Measurements from ENCODE around the gene GNL3.

GNL3 gene

GRCh38 chr3:52697632-52697965 is 11.8 kb downstream of the GNL3 start:
- no peak overlapping the region for H3K4me3 ChIP-seq (ENCODE audit: insufficient read depth in 1 of 2, low read depth in 1 of 2, low read length in 2 of 2)
- H3K27ac ChIP-seq (ENCODE audit: low read length, poor library complexity, severe bottlenecking): peak overlapping the region; percentile 10
- no peaks in the 10 kb centered on the region for H3K27me3 ChIP-seq (ENCODE audit: control insufficient read depth in 1 of 2, insufficient read depth in 1 of 2, low read length in 2 of 2)
- H3K4me2 ChIP-seq (ENCODE audit: low read length, poor library complexity, severe bottlenecking): no peak overlapping the region
- no peak overlapping the region for H4K91ac ChIP-seq (ENCODE audit: low read length)
- DNase-seq: no peak
- H2AFZ ChIP-seq (ENCODE audit: low read depth, low read length): no peak overlapping the region
- peaks cover 3% of the 10 kb centered on the region for H3K4me1 ChIP-seq (ENCODE audit: control insufficient read depth, insufficient read depth, low read depth, low read length)
- no peak overlapping the region for H2BK12ac ChIP-seq (ENCODE audit: low read length in 2 of 2)
- H3K18ac ChIP-seq (ENCODE audit: low read depth in 1 of 2, low read length in 2 of 2): no peak overlapping the region
- H3K14ac ChIP-seq (ENCODE audit: low read length in 2 of 2): no peak overlapping the region
- H3K4ac ChIP-seq (ENCODE audit: low read depth in 1 of 2, low read length in 2 of 2): no peak overlapping the region
- no peak overlapping the region for H2BK15ac ChIP-seq (ENCODE audit: low read depth, poor library complexity, severe bottlenecking)
- H2AK5ac ChIP-seq (ENCODE audit: low read length, severe bottlenecking): no peak overlapping the region
- no peak overlapping the region for H2BK5ac ChIP-seq (ENCODE audit: low read depth, low read length, poor library complexity, severe bottlenecking)
- H3K9ac ChIP-seq (ENCODE audit: low read length): peak overlapping the region; percentile 47
- H3K36me3 ChIP-seq (ENCODE audit: control insufficient read depth in 1 of 2, insufficient read depth in 2 of 2, low read depth in 1 of 2, low read length in 2 of 2): peaks cover 9 to 78% of the 10 kb centered on the region in 2 experiments
- H4K8ac ChIP-seq (ENCODE audit: low read length): peak overlapping the region; percentile 2
- no peak overlapping the region for H2BK120ac ChIP-seq (ENCODE audit: low read depth, low read length)
- no peaks in the 10 kb centered on the region for H3K9me3 ChIP-seq (ENCODE audit: control insufficient read depth, low read length)
- no peak overlapping the region for H3K23ac ChIP-seq (ENCODE audit: low read length in 2 of 2)
- WGBS: 98% methylated on average over 2 of the region's 4 CpGs
- peaks cover 12% of the 10 kb centered on the region for H3K79me1 ChIP-seq (replicated peaks; ENCODE audit: low read length, poor library complexity, severe bottlenecking)

GRCh38 chr3:52703341-52703740 is 17.5 kb downstream of the GNL3 start:
- peaks cover 0 to 30% of the 10 kb centered on the region in 2 experiments for H3K36me3 ChIP-seq (ENCODE audit: control insufficient read depth in 1 of 2, insufficient read depth in 2 of 2, low read depth in 1 of 2, low read length in 2 of 2)
- H3K23ac ChIP-seq (ENCODE audit: low read length in 2 of 2): no peak overlapping the region
- no peak overlapping the region for H2BK120ac ChIP-seq (ENCODE audit: low read depth, low read length)
- H2AK5ac ChIP-seq (ENCODE audit: low read length, severe bottlenecking): no peak overlapping the region
- H4K8ac ChIP-seq (ENCODE audit: low read length): no peak overlapping the region
- no peak overlapping the region for H4K91ac ChIP-seq (ENCODE audit: low read length)
- no peak overlapping the region for H3K4me2 ChIP-seq (ENCODE audit: low read length, poor library complexity, severe bottlenecking)
- peak overlapping the region in 1 of 2 experiments; percentile 95 for H3K4me3 ChIP-seq (ENCODE audit: insufficient read depth in 1 of 2, low read depth in 1 of 2, low read length in 2 of 2)
- peak overlapping the region in 1 of 2 experiments; percentile 38 for H3K4ac ChIP-seq (ENCODE audit: low read depth in 1 of 2, low read length in 2 of 2)
- no peak overlapping the region for H3K27ac ChIP-seq (ENCODE audit: low read length, poor library complexity, severe bottlenecking)
- H3K27me3 ChIP-seq (ENCODE audit: control insufficient read depth in 1 of 2, insufficient read depth in 1 of 2, low read length in 2 of 2): no peaks in the 10 kb centered on the region
- no peaks in the 10 kb centered on the region for H3K9me3 ChIP-seq (ENCODE audit: control insufficient read depth, low read length)
- H2BK5ac ChIP-seq (ENCODE audit: low read depth, low read length, poor library complexity, severe bottlenecking): no peak overlapping the region
- peak overlapping the region; percentile 97 for H3K9ac ChIP-seq (ENCODE audit: low read length)
- peaks cover 5% of the 10 kb centered on the region for H3K79me1 ChIP-seq (replicated peaks; ENCODE audit: low read length, poor library complexity, severe bottlenecking)
- no peak overlapping the region for H3K18ac ChIP-seq (ENCODE audit: low read depth in 1 of 2, low read length in 2 of 2)
- no peak overlapping the region for H2BK15ac ChIP-seq (ENCODE audit: low read depth, poor library complexity, severe bottlenecking)
- 90% methylated on average over 2 of the region's 7 CpGs for WGBS
- H2AFZ ChIP-seq (ENCODE audit: low read depth, low read length): no peak overlapping the region
- H3K14ac ChIP-seq (ENCODE audit: low read length in 2 of 2): no peak overlapping the region
- no peak overlapping the region for H2BK12ac ChIP-seq (ENCODE audit: low read length in 2 of 2)
- H3K4me1 ChIP-seq (ENCODE audit: control insufficient read depth, insufficient read depth, low read depth, low read length): peaks cover 9% of the 10 kb centered on the region
- DNase-seq: no peak

GRCh38 chr3:52704611-52705437 is 19.0 kb downstream of the GNL3 start:
- Histone ChIP-seq H3K4me1 (ENCODE audit: control insufficient read depth, insufficient read depth, low read depth, low read length) (peaks cover 9% of the 10 kb centered on the region), H2AFZ (ENCODE audit: low read depth, low read length) (peak overlapping the region; percentile 99), H4K91ac (ENCODE audit: low read length) (peak overlapping the region; percentile 99), H3K79me1 (replicated peaks; ENCODE audit: low read length, poor library complexity, severe bottlenecking) (peaks cover 6% of the 10 kb centered on the region), H3K4ac (ENCODE audit: low read depth in 1 of 2, low read length in 2 of 2) (peak overlapping the region; percentile 81 to 92), H3K27me3 (ENCODE audit: control insufficient read depth in 1 of 2, insufficient read depth in 1 of 2, low read length in 2 of 2) (no peaks in the 10 kb centered on the region), H2AK5ac (ENCODE audit: low read length, severe bottlenecking) (peak overlapping the region; percentile 68), H3K4me2 (ENCODE audit: low read length, poor library complexity, severe bottlenecking) (peak overlapping the region; percentile 66), H3K9me3 (ENCODE audit: control insufficient read depth, low read length) (no peaks in the 10 kb centered on the region), H2BK120ac (ENCODE audit: low read depth, low read length) (peak overlapping the region; percentile 92), H3K23ac (ENCODE audit: low read length in 2 of 2) (no peak overlapping the region), H2BK15ac (ENCODE audit: low read depth, poor library complexity, severe bottlenecking) (peak overlapping the region; percentile 97), H3K18ac (ENCODE audit: low read depth in 1 of 2, low read length in 2 of 2) (peak overlapping the region; percentile 96 to 98), H2BK12ac (ENCODE audit: low read length in 2 of 2) (peak overlapping the region in 1 of 2 experiments; percentile 38), H3K14ac (ENCODE audit: low read length in 2 of 2) (peak overlapping the region; percentile 2 to 76), H2BK5ac (ENCODE audit: low read depth, low read length, poor library complexity, severe bottlenecking) (peak overlapping the region; percentile 96), H3K36me3 (ENCODE audit: control insufficient read depth in 1 of 2, insufficient read depth in 2 of 2, low read depth in 1 of 2, low read length in 2 of 2) (peaks cover 0 to 34% of the 10 kb centered on the region in 2 experiments), H4K8ac (ENCODE audit: low read length) (peak overlapping the region; percentile 99), H3K27ac (ENCODE audit: low read length, poor library complexity, severe bottlenecking) (peak overlapping the region; percentile 80), H3K4me3 (ENCODE audit: insufficient read depth in 1 of 2, low read depth in 1 of 2, low read length in 2 of 2) (peak overlapping the region; percentile 82 to 95), H3K9ac (ENCODE audit: low read length) (peak overlapping the region; percentile 97)
- WGBS: 5% methylated on average over 22 of the region's 22 CpGs
- DNase-seq: peak; percentile 74

- peak overlapping the region; percentile 99 for H4K91ac ChIP-seq (ENCODE audit: low read length)
- H3K4me1 ChIP-seq (ENCODE audit: control insufficient read depth, insufficient read depth, low read depth, low read length): peaks cover 9% of the 10 kb centered on the region
These were observed 19.5 kb downstream of the GNL3 start for GRCh38 chr3:52705438-52705687.

More at GRCh38 chr3:52705438-52705687, 19.5 kb downstream of the GNL3 start:
- Histone ChIP-seq H3K9me3 (ENCODE audit: control insufficient read depth, low read length) (no peaks in the 10 kb centered on the region), H2BK5ac (ENCODE audit: low read depth, low read length, poor library complexity, severe bottlenecking) (peak overlapping the region; percentile 96), H4K8ac (ENCODE audit: low read length) (peak overlapping the region; percentile 99), H2BK12ac (ENCODE audit: low read length in 2 of 2) (no peak overlapping the region), H3K79me1 (replicated peaks; ENCODE audit: low read length, poor library complexity, severe bottlenecking) (peaks cover 4% of the 10 kb centered on the region), H3K4ac (ENCODE audit: low read depth in 1 of 2, low read length in 2 of 2) (peak overlapping the region; percentile 81 to 92), H3K36me3 (ENCODE audit: control insufficient read depth in 1 of 2, insufficient read depth in 2 of 2, low read depth in 1 of 2, low read length in 2 of 2) (peaks cover under 1 to 30% of the 10 kb centered on the region in 2 experiments), H2BK120ac (ENCODE audit: low read depth, low read length) (peak overlapping the region; percentile 92), H3K4me2 (ENCODE audit: low read length, poor library complexity, severe bottlenecking) (peak overlapping the region; percentile 66), H3K27me3 (ENCODE audit: control insufficient read depth in 1 of 2, insufficient read depth in 1 of 2, low read length in 2 of 2) (no peaks in the 10 kb centered on the region), H3K14ac (ENCODE audit: low read length in 2 of 2) (peak overlapping the region; percentile 76 to 99), H2BK15ac (ENCODE audit: low read depth, poor library complexity, severe bottlenecking) (peak overlapping the region; percentile 97), H3K9ac (ENCODE audit: low read length) (peak overlapping the region; percentile 97), H3K4me3 (ENCODE audit: insufficient read depth in 1 of 2, low read depth in 1 of 2, low read length in 2 of 2) (peak overlapping the region; percentile 82 to 95), H3K27ac (ENCODE audit: low read length, poor library complexity, severe bottlenecking) (peak overlapping the region; percentile 80), H3K18ac (ENCODE audit: low read depth in 1 of 2, low read length in 2 of 2) (peak overlapping the region; percentile 96 to 98), H3K23ac (ENCODE audit: low read length in 2 of 2) (peak overlapping the region in 1 of 2 experiments; percentile 97), H2AFZ (ENCODE audit: low read depth, low read length) (peak overlapping the region; percentile 99), H2AK5ac (ENCODE audit: low read length, severe bottlenecking) (peak overlapping the region; percentile 68)
- no peak for DNase-seq
- 0% methylated on average over 22 of the region's 25 CpGs for WGBS

Data from mesenchymal stem cell (in vitro differentiated cells and primary cell).